Endothelial cell of umbilical vein (primary cell): ENCODE results near the gene SLC6A2.

Source experiments
- EZH2 ChIP-seq: IDR thresholded peaks from 2 replicates; pipeline ENCODE4 v1.6.1; 2012; ENCODE audit warnings: borderline replicate concordance, low read depth, mild to moderate bottlenecking, moderate library complexity, low read length, inconsistent platforms; ENCODE audit not compliant: severe bottlenecking
- GATA2 ChIP-seq: IDR thresholded peaks from 2 replicates; pipeline ENCODE4 v1.7.0; 2011; ENCODE audit warnings: low read depth, mild to moderate bottlenecking, moderate library complexity, mixed read lengths, low read length; ENCODE audit not compliant: insufficient read length, insufficient read depth
- POLR2A ChIP-seq: IDR thresholded peaks from 2 replicates; pipeline ENCODE4 v1.6.1; 2012; ENCODE audit warnings: low read depth, mild to moderate bottlenecking, control low read depth, low read length
- POLR2AphosphoS5 ChIP-seq: IDR thresholded peaks from 2 replicates; pipeline ENCODE4 v1.6.1; 2012; ENCODE audit warnings: low read depth, mild to moderate bottlenecking, control low read depth, low read length, moderate library complexity; ENCODE audit not compliant: insufficient read depth
- TF ChIP-seq, protein P1 (sequence below): IDR thresholded peaks from 2 replicates; pipeline ENCODE4 v1.6.1; 2011; ENCODE audit not compliant: insufficient read depth, insufficient read length
- TF ChIP-seq, protein P2 (sequence below), 2 donors: IDR thresholded peaks; 1 replicate in 1 of 2; 2 replicates in 1 of 2; pipeline ENCODE4 v1.5.1; 2011; ENCODE audit warnings: low read length in 2 of 2, mild to moderate bottlenecking in 2 of 2, moderate library complexity in 2 of 2, control low read depth in 1 of 2, inconsistent platforms in 1 of 2, low read depth in 1 of 2; ENCODE audit not compliant: insufficient read depth in 1 of 2; ENCODE audit errors: extremely low read depth in 1 of 2

DNA sequence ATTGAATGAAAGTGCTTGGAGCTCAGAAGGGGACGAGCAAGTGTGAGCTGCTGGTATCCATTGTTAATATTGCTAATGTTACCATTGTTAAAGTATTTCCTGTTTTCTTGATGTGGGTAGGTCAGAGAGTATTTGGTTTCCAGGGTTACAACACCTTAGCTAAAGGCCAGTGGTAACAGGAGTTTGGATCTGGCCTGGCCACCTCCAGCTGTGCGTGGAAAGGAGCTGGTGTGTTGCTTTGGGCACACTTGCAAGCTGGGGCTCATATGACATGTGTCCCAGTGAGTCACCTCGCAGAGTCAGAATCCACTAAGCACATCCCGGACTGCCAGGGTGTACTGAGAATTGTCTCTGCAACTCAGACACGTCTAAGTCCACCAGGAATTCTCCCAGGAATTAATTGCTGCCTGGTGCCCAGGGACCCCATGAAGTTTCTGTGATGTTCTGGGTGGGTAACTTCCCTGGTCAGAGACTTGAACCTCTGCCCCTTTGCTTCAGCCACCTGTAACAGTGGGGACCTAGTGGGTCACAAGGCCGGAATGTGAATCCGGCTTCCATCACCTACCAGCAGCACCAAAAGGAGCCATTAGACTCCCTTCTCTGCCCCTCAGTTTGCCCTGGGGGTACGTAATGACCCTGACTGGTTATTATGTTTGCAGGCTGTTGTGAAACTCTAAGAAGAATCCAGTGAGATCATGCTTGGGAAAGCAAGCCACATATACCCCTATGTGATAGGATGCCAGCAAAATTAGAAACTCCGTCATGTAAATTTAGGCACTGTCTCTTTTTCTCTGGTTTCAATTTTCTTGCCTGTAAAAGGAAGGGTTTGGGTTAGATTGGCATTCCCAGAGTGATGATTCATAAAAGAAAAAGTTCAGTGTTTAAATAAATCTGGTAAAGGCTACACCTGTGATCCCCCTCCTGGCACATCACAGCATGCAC is 12.8 kb downstream of the SLC6A2 start:
- TF ChIP-seq, protein P1, sequence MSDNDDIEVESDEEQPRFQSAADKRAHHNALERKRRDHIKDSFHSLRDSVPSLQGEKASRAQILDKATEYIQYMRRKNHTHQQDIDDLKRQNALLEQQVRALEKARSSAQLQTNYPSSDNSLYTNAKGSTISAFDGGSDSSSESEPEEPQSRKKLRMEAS = no peak
- TF ChIP-seq, protein P2, sequence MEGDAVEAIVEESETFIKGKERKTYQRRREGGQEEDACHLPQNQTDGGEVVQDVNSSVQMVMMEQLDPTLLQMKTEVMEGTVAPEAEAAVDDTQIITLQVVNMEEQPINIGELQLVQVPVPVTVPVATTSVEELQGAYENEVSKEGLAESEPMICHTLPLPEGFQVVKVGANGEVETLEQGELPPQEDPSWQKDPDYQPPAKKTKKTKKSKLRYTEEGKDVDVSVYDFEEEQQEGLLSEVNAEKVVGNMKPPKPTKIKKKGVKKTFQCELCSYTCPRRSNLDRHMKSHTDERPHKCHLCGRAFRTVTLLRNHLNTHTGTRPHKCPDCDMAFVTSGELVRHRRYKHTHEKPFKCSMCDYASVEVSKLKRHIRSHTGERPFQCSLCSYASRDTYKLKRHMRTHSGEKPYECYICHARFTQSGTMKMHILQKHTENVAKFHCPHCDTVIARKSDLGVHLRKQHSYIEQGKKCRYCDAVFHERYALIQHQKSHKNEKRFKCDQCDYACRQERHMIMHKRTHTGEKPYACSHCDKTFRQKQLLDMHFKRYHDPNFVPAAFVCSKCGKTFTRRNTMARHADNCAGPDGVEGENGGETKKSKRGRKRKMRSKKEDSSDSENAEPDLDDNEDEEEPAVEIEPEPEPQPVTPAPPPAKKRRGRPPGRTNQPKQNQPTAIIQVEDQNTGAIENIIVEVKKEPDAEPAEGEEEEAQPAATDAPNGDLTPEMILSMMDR (IDR thresholded peaks at IDR 0.05; ENCODE audit: extremely low read depth in 1 of 2, insufficient read depth in 1 of 2, low read depth in 1 of 2, low read length in 2 of 2) = no peak
- TF ChIP-seq POLR2A (no peak), EZH2 (no peak), POLR2AphosphoS5 (no peak), GATA2 (no peak)
